HL-60 (cell line): ENCODE measurements around the gene FAM24B.

ENCODE experiments used
- DNase-seq, 2 experiments: peaks; one replicate each; pipeline ENCODE4 v3.0.0-alpha.2; 2010 to 2020; ENCODE audit warnings: low read depth in 1 of 2, low spot score in 1 of 2
- H3K27ac ChIP-seq: fragments of 250-450 bp; sonication (Bioruptor Pico); replicated peaks from 2 replicates; pipeline ENCODE4 v1.5.1; 2020; ENCODE audit warnings: mild to moderate bottlenecking, moderate library complexity
- H3K27me3 ChIP-seq: fragments of 250-450 bp; sonication (Bioruptor Pico); 2 replicates; pipeline ENCODE4 v1.5.1; 2021; ENCODE audit warnings: mild to moderate bottlenecking, moderate library complexity; ENCODE audit not compliant: insufficient read depth, poor library complexity, severe bottlenecking
- H3K4me3 ChIP-seq: replicated peaks from 2 replicates; pipeline ENCODE4 v1.5.1; 2011; ENCODE audit warnings: mild to moderate bottlenecking, control low read depth, low read length; ENCODE audit not compliant: insufficient read depth
- CTCF ChIP-seq: IDR thresholded peaks from one replicate; pipeline ENCODE4 v1.5.1; 2011; ENCODE audit warnings: low read length, control low read depth, inconsistent platforms; ENCODE audit not compliant: insufficient read depth
- GABPA ChIP-seq: IDR thresholded peaks from 2 replicates; pipeline ENCODE4 v1.6.1; 2012; ENCODE audit warnings: low read depth
- POLR2AphosphoS5 ChIP-seq: IDR thresholded peaks from 2 replicates; pipeline ENCODE4 v1.6.1; 2012; ENCODE audit warnings: low read depth
- REST ChIP-seq: IDR thresholded peaks from 2 replicates; pipeline ENCODE4 v1.6.1; 2012; ENCODE audit warnings: low read depth; ENCODE audit not compliant: insufficient replicate concordance
- SPI1 ChIP-seq: IDR thresholded peaks from 2 replicates; pipeline ENCODE4 v1.6.1; 2012; ENCODE audit warnings: low read depth, mild to moderate bottlenecking, borderline replicate concordance

FAM24B gene

GRCh38 chr10:122864901-122865300, 14.5 kb downstream of the FAM24B start:
- DNase-seq: no peak
- TF ChIP-seq REST (no peak), SPI1 (no peak), POLR2AphosphoS5 (no peak), CTCF (no peak), GABPA (no peak)
- Histone ChIP-seq H3K4me3 (no peak overlapping the region), H3K27me3 (peaks cover 6% of the 10 kb centered on the region), H3K27ac (no peak overlapping the region)

GRCh38 chr10:122864194-122864592, 15.2 kb downstream of the FAM24B start:
- Histone ChIP-seq H3K27me3 (peaks cover 6% of the 10 kb centered on the region), H3K4me3 (no peak overlapping the region), H3K27ac (no peak overlapping the region)
- no peak for DNase-seq
- TF ChIP-seq CTCF (no peak), SPI1 (no peak), POLR2AphosphoS5 (no peak), REST (no peak), GABPA (no peak)

- no peak for TF ChIP-seq GABPA
- no peak for TF ChIP-seq SPI1
- no peak for TF ChIP-seq REST
- TF ChIP-seq POLR2AphosphoS5: no peak
- no peak for TF ChIP-seq CTCF
- Histone ChIP-seq H3K27ac (no peak overlapping the region), H3K27me3 (peaks cover 6% of the 10 kb centered on the region), H3K4me3 (no peak overlapping the region)
- no peak for DNase-seq
Measured at GRCh38 chr10:122863216-122864193, 15.9 kb downstream of the FAM24B start.
